ENCODE results near the gene SAPCD1. TPM values are rescaled to one million over a fixed set of nuclear protein-coding genes. Genes with fewer than 3 reads are reported as not detected.

The SAPCD1 gene
- total RNA-seq, 2 donors from 2014 or later = 1.9 to 15.7 TPM

GRCh38 chr6:31718265-31718664 lies 44.2 kb upstream of the SAPCD1 start:
- Histone ChIP-seq H3K27me3 (replicated peaks; ENCODE audit: insufficient read depth) (no peaks in the 10 kb centered on the region), H3K4me1 (replicated peaks) (peaks cover 19% of the 10 kb centered on the region), H3K4me3 (no peak overlapping the region), H3K27ac (peak overlapping the region; percentile 64 to 65), H3K9me3 (no peaks in the 10 kb centered on the region), H3K36me3 (no peaks in the 10 kb centered on the region)
- TF ChIP-seq POLR2A (IDR thresholded peaks at IDR 0.05) (no peak), POLR2AphosphoS5 (IDR thresholded peaks at IDR 0.05) (peak; percentile 94)
- TF ChIP-seq, protein P1, sequence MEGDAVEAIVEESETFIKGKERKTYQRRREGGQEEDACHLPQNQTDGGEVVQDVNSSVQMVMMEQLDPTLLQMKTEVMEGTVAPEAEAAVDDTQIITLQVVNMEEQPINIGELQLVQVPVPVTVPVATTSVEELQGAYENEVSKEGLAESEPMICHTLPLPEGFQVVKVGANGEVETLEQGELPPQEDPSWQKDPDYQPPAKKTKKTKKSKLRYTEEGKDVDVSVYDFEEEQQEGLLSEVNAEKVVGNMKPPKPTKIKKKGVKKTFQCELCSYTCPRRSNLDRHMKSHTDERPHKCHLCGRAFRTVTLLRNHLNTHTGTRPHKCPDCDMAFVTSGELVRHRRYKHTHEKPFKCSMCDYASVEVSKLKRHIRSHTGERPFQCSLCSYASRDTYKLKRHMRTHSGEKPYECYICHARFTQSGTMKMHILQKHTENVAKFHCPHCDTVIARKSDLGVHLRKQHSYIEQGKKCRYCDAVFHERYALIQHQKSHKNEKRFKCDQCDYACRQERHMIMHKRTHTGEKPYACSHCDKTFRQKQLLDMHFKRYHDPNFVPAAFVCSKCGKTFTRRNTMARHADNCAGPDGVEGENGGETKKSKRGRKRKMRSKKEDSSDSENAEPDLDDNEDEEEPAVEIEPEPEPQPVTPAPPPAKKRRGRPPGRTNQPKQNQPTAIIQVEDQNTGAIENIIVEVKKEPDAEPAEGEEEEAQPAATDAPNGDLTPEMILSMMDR (IDR thresholded peaks at IDR 0.05) = no peak
- peak; percentile 88 for DNase-seq (ENCODE audit: low spot score)
- WGBS = 47% methylated on average over 1 of the region's 1 CpG
- intact Hi-C loops (cut with DNase I) = no loop called here

DNA sequence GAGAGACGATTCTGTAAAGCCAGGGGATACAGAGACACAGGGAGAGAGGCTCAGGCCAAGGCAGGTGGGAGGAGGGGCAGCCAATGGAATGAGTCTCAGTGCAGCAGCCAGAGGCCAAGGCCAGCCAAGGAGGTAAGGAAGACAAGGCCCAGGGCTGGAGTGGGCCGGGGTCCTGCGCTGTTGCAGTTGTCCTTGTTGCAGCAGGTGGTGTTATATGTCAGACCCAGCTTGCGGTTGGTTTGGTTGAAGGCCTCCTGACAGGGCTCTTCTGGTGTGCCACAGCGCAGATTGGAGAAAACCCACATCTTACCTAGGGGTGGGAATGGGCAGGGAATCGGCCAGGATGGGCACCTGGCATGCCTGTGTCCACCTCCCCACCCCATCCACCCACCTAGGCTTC lies 43.5 kb upstream of the SAPCD1 start:
- Histone ChIP-seq H3K36me3 (no peaks in the 10 kb centered on the region), H3K27me3 (replicated peaks; ENCODE audit: insufficient read depth) (no peaks in the 10 kb centered on the region), H3K27ac (peak overlapping the region; percentile 64 to 65), H3K4me3 (no peak overlapping the region), H3K4me1 (replicated peaks) (peaks cover 15% of the 10 kb centered on the region), H3K9me3 (no peaks in the 10 kb centered on the region)
- intact Hi-C loops (cut with DNase I) = no loop called here
- 81% methylated on average over 6 of the region's 6 CpGs for WGBS
- no peak for TF ChIP-seq POLR2AphosphoS5 (IDR thresholded peaks at IDR 0.05)
- TF ChIP-seq, protein P1 (IDR thresholded peaks at IDR 0.05) = no peak
- TF ChIP-seq POLR2A (IDR thresholded peaks at IDR 0.05) = no peak
- no peak for DNase-seq (ENCODE audit: low spot score)

DNA sequence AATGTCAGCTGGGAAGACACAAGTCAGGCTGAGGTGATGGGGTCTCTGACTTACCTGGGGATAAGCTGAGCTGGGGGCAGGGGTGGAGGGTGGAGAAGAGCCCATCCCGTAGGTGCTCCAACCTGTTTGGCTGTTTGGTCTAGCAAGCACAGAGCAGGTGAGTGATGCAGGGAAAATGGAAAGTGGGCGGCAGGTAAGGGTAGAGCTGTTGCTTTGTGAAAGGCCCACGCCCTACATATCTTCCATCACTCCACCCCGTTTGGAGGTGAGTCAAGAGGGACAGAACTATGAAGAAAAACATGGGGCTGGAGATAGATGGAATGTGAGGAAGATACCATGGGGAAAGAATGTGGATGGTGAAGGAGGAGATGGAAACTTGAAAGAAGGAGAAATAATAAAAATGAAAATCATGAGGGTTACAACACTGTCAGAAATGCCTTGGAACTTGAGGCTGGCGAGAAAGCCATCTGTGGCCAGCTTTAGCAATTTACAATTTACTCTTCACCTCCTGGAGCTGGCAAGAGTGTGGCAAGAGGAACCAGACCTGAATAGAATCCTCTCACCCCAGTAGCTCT lies 42.2 kb upstream of the SAPCD1 start:
- intact Hi-C loops (cut with DNase I) = no loop called here
- Histone ChIP-seq H3K27ac (no peak overlapping the region), H3K36me3 (no peaks in the 10 kb centered on the region), H3K27me3 (replicated peaks; ENCODE audit: insufficient read depth) (no peaks in the 10 kb centered on the region), H3K4me1 (replicated peaks) (peaks cover 11% of the 10 kb centered on the region), H3K9me3 (no peaks in the 10 kb centered on the region), H3K4me3 (no peak overlapping the region)
- DNase-seq (ENCODE audit: low spot score) = no peak
- WGBS = 65% methylated on average over 5 of the region's 5 CpGs
- TF ChIP-seq, protein P1 (IDR thresholded peaks at IDR 0.05) = no peak
- TF ChIP-seq POLR2A (IDR thresholded peaks at IDR 0.05) (no peak), POLR2AphosphoS5 (IDR thresholded peaks at IDR 0.05) (no peak)

DNA sequence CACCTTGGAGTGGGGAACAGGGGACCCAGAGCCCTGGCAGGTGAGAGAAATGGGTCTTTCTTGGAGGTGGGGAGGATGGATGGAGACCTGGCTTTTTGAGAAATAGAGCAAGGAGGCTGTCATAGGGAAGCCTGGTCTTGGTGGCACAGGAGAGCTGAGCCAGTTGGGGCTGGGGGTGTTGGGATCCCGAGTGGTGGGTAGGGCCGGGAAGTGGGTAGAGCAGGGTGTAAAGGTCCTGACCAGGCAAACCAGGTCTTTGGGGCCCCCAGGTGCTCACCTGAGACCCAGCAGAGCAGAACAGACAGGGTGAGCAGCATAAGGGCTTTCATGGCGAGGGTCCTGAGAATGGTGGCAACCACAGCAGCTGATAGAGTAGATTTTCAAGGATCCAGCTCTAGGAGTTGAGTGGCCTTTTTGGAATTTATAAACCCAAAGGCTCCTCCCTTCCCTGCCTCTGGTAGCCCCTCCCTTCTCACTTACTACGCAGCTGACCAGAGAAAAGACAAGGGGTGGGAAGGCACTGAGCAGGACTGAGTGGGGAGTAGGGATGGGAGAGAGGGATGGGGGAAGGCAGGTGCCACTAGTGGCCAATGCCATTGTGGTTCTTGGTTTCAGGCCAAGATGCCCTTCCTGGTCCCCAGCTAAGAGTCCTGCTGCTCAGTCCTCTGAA lies 41.0 kb upstream of the SAPCD1 start, which contains the start of gene LY6G6C:
LY6G6C (minus strand) TSS at position 396 of the 670 bp plus-strand sequence; CDS start at position 329, 67 bp downstream.
- DNase-seq (ENCODE audit: low spot score) = no peak
- no peaks in the 10 kb centered on the region for H3K36me3 ChIP-seq

More for the DNA sequence above, 41.0 kb upstream of the SAPCD1 start, which contains the start of gene LY6G6C:
- Histone ChIP-seq H3K27ac (no peak within 1 kb of the TSS), H3K27me3 (replicated peaks; ENCODE audit: insufficient read depth) (no peaks in the 10 kb centered on the region), H3K4me3 (no peak within 1 kb of the TSS), H3K4me1 (replicated peaks) (peaks cover 7% of the 10 kb centered on the region), H3K9me3 (no peaks in the 10 kb centered on the region)
- TF ChIP-seq POLR2AphosphoS5 (IDR thresholded peaks at IDR 0.05) = no peak
- TF ChIP-seq, protein P1 (IDR thresholded peaks at IDR 0.05) = no peak
- no peak for TF ChIP-seq POLR2A (IDR thresholded peaks at IDR 0.05)
- WGBS = 93% methylated on average over 4 of the region's 4 CpGs
- intact Hi-C loops (cut with DNase I) = no loop called here
